GM13976 (cell line): ENCODE measurements around the gene ZSWIM3.
A peak's percentile ranks its signal among the peaks of the same experiment; 100 is the strongest.

Experiments
- DNase-seq: peaks from one replicate; pipeline ENCODE4 v3.0.0; 2012; ENCODE audit warnings: low spot score
- CTCF ChIP-seq: IDR thresholded peaks from 2 replicates; pipeline ENCODE4 v1.5.1; 2012; ENCODE audit warnings: borderline replicate concordance, mild to moderate bottlenecking; ENCODE audit not compliant: insufficient read depth; ENCODE audit errors: extremely low read depth, missing control alignments, control extremely low read depth
- in situ Hi-C: fragments of 300-500 bp; cut with MboI; formaldehyde crosslinking; loops from one replicate; pipeline ENCODE4 v1.12.0; 2022; ENCODE audit warnings: low sequenced_read_pairs, mixed read lengths, inconsistent platforms; ENCODE audit not compliant: unreplicated experiment

The ZSWIM3 gene

GRCh38 chr20:45908084-45908483 lies 50.7 kb downstream of the ZSWIM3 start:
- no peak for TF ChIP-seq CTCF
- in situ Hi-C loops = no loop called here
- no peak for DNase-seq

DNA sequence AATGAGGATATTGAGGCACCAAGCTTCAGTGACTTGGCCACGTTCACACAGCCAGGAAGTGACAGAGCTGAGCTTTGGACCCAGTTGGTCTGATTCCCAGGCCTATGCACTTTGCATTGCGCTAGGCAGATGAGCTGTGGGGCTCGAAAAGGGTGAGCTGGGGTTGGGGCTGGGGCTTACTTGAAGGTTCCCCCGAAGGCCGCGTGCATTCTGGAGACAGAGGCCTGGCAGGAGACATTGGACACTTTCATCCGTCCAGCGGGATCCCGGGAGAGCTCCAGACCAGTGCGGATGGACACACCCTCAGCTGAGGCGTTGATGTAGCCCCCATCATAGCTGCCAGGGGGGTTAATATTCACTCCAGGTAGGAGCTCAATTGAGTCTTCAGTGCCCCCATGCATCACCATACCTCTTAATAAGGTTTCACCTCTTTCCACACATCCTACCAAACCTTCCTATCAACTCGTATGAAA lies 52.0 kb downstream of the ZSWIM3 start:
- in situ Hi-C loops = no loop called here
- DNase-seq = no peak
- no peak for TF ChIP-seq CTCF

- DNase-seq = no peak
- in situ Hi-C loops = no loop called here
- no peak for TF ChIP-seq CTCF
Observed at GRCh38 chr20:45909817-45910669, 52.6 kb downstream of the ZSWIM3 start.

GRCh38 chr20:45910670-45911485 lies 53.5 kb downstream of the ZSWIM3 start:
- TF ChIP-seq CTCF = no peak
- in situ Hi-C loops = no loop called here
- peak; percentile 100 for DNase-seq

GRCh38 chr20:45911486-45912343 lies 54.3 kb downstream of the ZSWIM3 start, which contains the start of gene PLTP:
PLTP (minus strand) TSS chr20:45912155; CDS start chr20:45911452, 703 bp downstream.
- DNase-seq = peak; percentile 63
- in situ Hi-C loops = no loop called here
- no peak for TF ChIP-seq CTCF

GRCh38 chr20:45912344-45912682 lies 54.9 kb downstream of the ZSWIM3 start:
- DNase-seq = no peak
- no peak for TF ChIP-seq CTCF
- in situ Hi-C loops = no loop called here
